Lung (tissue), 12 donors: Measurements from ENCODE around the gene GNAS-AS1. TPM values are rescaled to one million over a fixed set of nuclear protein-coding genes. Genes with fewer than 3 reads are reported as not detected.
A peak's percentile ranks its signal among the peaks of the same experiment; 100 is the strongest.
"Not testable (repeated sequence)": the region's sequence is repeated elsewhere in the genome, so short reads cannot be mapped to it uniquely, and the experiment has no call there.

Experiments used
- ATAC-seq: fragments of 200-7000 bp; cut with Tn5 transposase; one replicate; pipeline ENCODE4 v1.9.1; 2020; ENCODE audit warnings: moderate number of reproducible peaks; ENCODE audit not compliant: insufficient read depth, low FRiP score
- DNase-seq, 3 donors: peaks; one replicate each; pipeline ENCODE4 v3.0.0-alpha.2; 2013 to 2017
- H3K27ac ChIP-seq, 2 donors: one replicate each; pipeline ENCODE4 v1.5.1; 2013; ENCODE audit warnings: mild to moderate bottlenecking in 2 of 2, moderate library complexity in 2 of 2, control low read depth in 1 of 2, inconsistent platforms in 1 of 2, low read depth in 1 of 2, low read length in 1 of 2
- H3K27me3 ChIP-seq, 3 donors: one replicate each; pipeline ENCODE4 v1.5.1; 2013; ENCODE audit warnings: low read length in 2 of 3; ENCODE audit not compliant: control insufficient read depth in 3 of 3, insufficient read depth in 3 of 3
- H3K36me3 ChIP-seq, 4 donors: one replicate each; pipeline ENCODE4 v1.5.1; 2013; ENCODE audit warnings: low read length in 4 of 4, mild to moderate bottlenecking in 1 of 4, moderate library complexity in 1 of 4; ENCODE audit not compliant: control insufficient read depth in 4 of 4, insufficient read depth in 4 of 4
- H3K4me1 ChIP-seq, 5 donors: one replicate each; pipeline ENCODE4 v1.5.1; 2013; ENCODE audit warnings: low read length in 5 of 5, mild to moderate bottlenecking in 2 of 5, moderate library complexity in 1 of 5; ENCODE audit not compliant: control insufficient read depth in 5 of 5, insufficient read depth in 5 of 5
- H3K4me3 ChIP-seq: one replicate; pipeline ENCODE4 v1.5.1; 2013; ENCODE audit warnings: mild to moderate bottlenecking, control low read depth, moderate library complexity
- H3K9ac ChIP-seq, 2 donors: one replicate each; pipeline ENCODE4 v1.5.1; 2013; ENCODE audit warnings: low read length in 2 of 2, control low read depth in 1 of 2; ENCODE audit not compliant: insufficient read depth in 1 of 2
- H3K9me3 ChIP-seq, 4 donors: one replicate each; pipeline ENCODE4 v1.5.1; 2013; ENCODE audit warnings: low read length in 3 of 4, mild to moderate bottlenecking in 1 of 4, moderate library complexity in 1 of 4; ENCODE audit not compliant: control insufficient read depth in 4 of 4, insufficient read depth in 3 of 4
- WGBS, 2 donors: extraction: QIAGEN DNeasy Blood & Tissue Kit; methylation state at CpG; one replicate each; pipeline ENCODE4 v1.1.7; 2013; 5-methylcytosine and 5-hydroxymethylcytosine counted together
- polyA plus RNA-seq, 2 donors: library from polyadenylated mRNA; stranded (reverse); fragments of 200-250 nt; gene quantifications; one replicate each; pipeline ENCODE4 v1.2.1, GENCODE V29; 2013
- total RNA-seq, 2 donors: library from RNA; depleted of rRNA in 1 of 2; stranded (reverse); fragments of >200 nt in 1 of 2; gene quantifications; one replicate each; pipeline ENCODE4 v1.2.1, GENCODE V29; 2014 to 2021
- TF ChIP-seq, protein P1 (sequence below): IDR thresholded peaks from 2 replicates; pipeline ENCODE4 v1.5.1; 2012; ENCODE audit warnings: mild to moderate bottlenecking; ENCODE audit errors: control extremely low read depth, extremely low read depth
- donor health status: control.
- donor health status: control.
- donor health status: Bipolar disorder and iron deficiency.
- donor health status: healthy.
- donor health status: DM: yes; HTN: yes; CAD: no.

GNAS-AS1 gene
- total and polyA plus RNA-seq, 4 donors = 0.07 to 1.9 (median 0.74) TPM

DNA sequence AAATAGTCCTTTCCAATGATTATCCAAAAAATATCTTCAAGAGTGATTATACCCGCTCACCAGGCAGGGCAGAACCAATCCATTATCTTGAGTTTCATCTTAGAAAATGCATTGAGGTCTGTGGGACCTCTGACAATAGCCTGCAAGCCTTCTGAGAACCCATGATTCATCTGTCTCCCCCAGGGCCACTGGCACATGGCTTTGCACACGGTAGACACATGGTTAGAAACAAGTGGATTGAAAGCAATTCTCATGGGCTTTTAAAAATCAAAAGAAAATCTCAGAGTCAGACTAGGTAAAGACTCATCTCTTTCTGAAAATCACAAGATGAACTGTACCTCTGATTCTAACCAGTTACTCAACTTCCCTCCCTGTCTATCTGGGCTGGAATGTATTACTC is 15.5 kb downstream of the GNAS-AS1 start:
- Histone ChIP-seq H3K4me3 (no peak overlapping the region), H3K36me3 (no peaks in the 10 kb centered on the region), H3K4me1 (peaks cover 0 to 8% (median 0%) of the 10 kb centered on the region in 5 donors), H3K9ac (no peak overlapping the region), H3K27me3 (peaks cover 0 to 14% (median 7%) of the 10 kb centered on the region in 3 donors), H3K9me3 (peaks cover 0 to 1% (median 0%) of the 10 kb centered on the region in 4 donors), H3K27ac (no peak overlapping the region)
- ATAC-seq (no peak), DNase-seq (no peak)
- WGBS, 2 donors = 84 to 85% methylated on average over 2 of the region's 2 CpGs
- TF ChIP-seq, protein P1, sequence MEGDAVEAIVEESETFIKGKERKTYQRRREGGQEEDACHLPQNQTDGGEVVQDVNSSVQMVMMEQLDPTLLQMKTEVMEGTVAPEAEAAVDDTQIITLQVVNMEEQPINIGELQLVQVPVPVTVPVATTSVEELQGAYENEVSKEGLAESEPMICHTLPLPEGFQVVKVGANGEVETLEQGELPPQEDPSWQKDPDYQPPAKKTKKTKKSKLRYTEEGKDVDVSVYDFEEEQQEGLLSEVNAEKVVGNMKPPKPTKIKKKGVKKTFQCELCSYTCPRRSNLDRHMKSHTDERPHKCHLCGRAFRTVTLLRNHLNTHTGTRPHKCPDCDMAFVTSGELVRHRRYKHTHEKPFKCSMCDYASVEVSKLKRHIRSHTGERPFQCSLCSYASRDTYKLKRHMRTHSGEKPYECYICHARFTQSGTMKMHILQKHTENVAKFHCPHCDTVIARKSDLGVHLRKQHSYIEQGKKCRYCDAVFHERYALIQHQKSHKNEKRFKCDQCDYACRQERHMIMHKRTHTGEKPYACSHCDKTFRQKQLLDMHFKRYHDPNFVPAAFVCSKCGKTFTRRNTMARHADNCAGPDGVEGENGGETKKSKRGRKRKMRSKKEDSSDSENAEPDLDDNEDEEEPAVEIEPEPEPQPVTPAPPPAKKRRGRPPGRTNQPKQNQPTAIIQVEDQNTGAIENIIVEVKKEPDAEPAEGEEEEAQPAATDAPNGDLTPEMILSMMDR = no peak

DNA sequence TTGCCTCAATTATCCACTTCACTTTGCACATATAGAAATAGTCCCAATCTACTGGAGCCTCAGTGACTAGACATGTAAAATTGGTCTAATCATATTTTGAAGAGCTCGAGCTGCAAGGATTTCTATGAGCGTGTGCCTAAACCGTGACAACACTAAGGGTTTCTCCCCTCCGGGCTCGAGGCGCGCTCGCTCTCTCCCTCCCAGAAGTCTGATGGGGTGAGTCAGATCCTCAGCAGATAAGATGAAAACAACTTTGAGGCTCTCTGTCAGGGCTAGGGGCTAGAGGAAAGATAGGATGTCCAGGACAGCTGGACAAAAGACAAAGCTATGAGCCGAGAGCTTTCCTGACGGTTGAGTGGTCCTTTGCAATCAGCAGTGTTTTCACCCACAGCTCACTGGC is 16.8 kb downstream of the GNAS-AS1 start:
- no peaks in the 10 kb centered on the region for H3K4me1 ChIP-seq
- 88 to 96% methylated on average over 10 of the region's 10 CpGs for WGBS, 2 donors
- H3K9me3 ChIP-seq = peaks cover 0 to 1% (median 0%) of the 10 kb centered on the region in 4 donors
- H3K4me3 ChIP-seq = no peak overlapping the region
- ATAC-seq (no peak), DNase-seq (no peak)
- peaks cover 0 to 4% (median 2%) of the 10 kb centered on the region in 3 donors for H3K27me3 ChIP-seq
- H3K9ac ChIP-seq = no peak overlapping the region
- no peak overlapping the region for H3K27ac ChIP-seq
- no peaks in the 10 kb centered on the region for H3K36me3 ChIP-seq
- TF ChIP-seq, protein P1 = no peak

DNA sequence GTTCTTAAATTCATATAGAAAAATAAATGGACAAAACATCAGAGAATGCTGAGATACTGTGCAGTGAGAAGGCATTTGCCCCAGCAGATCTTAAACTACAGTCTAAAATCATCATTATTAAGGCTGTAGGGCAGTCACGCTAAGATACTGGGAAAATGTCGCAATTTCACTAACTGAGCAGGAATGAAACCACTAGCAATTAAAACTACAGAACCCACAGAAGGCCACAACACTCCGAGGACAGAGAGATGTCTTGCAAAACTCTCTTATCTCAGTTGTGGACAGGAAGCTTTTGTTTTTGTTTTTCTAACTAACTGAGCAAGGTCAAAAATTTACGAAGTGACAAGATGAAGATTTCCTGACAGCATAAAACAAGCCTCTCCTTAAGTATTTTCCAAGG is 18.2 kb downstream of the GNAS-AS1 start:
- H3K27me3 ChIP-seq = peaks cover 0 to 4% (median 0%) of the 10 kb centered on the region in 3 donors
- peaks cover 0 to 1% (median 0%) of the 10 kb centered on the region in 4 donors for H3K9me3 ChIP-seq
- ATAC-seq (no peak), DNase-seq (peak in 2 of 3 donors; percentile 29 to 55)
- H3K27ac ChIP-seq = no peak overlapping the region
- 36 to 53% methylated on average over 4 of the region's 4 CpGs for WGBS, 2 donors
- peaks cover 0 to 4% (median 0%) of the 10 kb centered on the region in 5 donors for H3K4me1 ChIP-seq
- no peak overlapping the region for H3K4me3 ChIP-seq
- no peak overlapping the region for H3K9ac ChIP-seq
- TF ChIP-seq, protein P1 = no peak
- H3K36me3 ChIP-seq = no peaks in the 10 kb centered on the region

DNA sequence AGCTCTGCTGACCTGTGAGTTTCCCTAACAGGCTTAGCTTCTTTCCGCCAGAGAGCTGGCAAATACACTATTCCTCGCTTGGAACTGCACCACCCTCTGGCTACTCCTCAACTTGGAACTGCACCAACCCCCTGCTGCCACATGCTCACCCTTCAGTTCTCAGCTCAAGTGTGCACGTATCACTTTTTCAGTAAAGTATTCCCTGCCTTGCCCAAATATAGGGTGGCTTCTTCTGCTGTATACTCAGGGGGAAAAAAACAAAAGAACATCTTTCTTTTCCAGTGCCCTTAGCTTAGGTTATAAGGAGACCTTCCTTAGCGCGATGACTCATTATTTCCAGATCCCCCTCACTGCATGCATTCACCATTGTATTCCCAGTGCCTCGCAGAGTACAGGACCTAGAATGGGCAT is 21.2 kb downstream of the GNAS-AS1 start:
- WGBS, 2 donors = 71 to 83% methylated on average over 6 of the region's 6 CpGs

DNA sequence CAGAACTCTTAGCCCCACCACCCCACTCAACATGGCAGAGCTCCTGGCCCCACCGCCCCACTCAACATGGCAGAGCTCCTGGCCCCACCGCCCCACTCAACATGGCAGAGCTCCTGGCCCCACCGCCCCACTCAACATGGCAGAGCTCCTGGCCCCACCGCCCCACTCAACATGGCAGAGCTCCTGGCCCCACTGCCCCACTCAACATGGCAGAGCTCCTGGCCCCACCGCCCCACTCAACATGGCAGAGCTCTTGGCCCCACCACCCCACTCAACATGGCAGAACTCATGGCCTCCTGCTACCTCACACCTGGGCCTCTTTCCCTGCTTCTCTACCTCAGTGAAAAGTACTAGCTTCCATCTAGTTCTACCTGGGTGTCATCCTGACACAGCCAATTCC is 21.9 kb downstream of the GNAS-AS1 start:
- H3K4me3 ChIP-seq, H3K36me3 ChIP-seq, H3K9me3 ChIP-seq, ATAC-seq, H3K4me1 ChIP-seq, DNase-seq, H3K9ac ChIP-seq, H3K27me3 ChIP-seq, H3K27ac ChIP-seq: not testable (repeated sequence)
- 94 to 99% methylated on average over 3 to 4 of the region's 5 CpGs for WGBS, 2 donors

More for the DNA sequence above, 21.2 kb downstream of the GNAS-AS1 start:
- H3K9ac ChIP-seq = no peak overlapping the region
- TF ChIP-seq, protein P1 = no peak
- ATAC-seq (no peak), DNase-seq (peak in 2 of 3 donors; percentile 36 to 56)
- H3K36me3 ChIP-seq = no peaks in the 10 kb centered on the region
- H3K9me3 ChIP-seq = peaks cover 0 to 3% (median 0%) of the 10 kb centered on the region in 4 donors
- H3K4me3 ChIP-seq = no peak overlapping the region
- H3K27me3 ChIP-seq = no peaks in the 10 kb centered on the region
- peaks cover 0 to 4% (median under 1%) of the 10 kb centered on the region in 5 donors for H3K4me1 ChIP-seq
- no peak overlapping the region for H3K27ac ChIP-seq
